ENCODE measurements around the gene SLC24A3.

The SLC24A3 gene

GRCh38 chr20:19739351-19739750, 526.9 kb downstream of the SLC24A3 start:
- WGBS, 2 donors (ENCODE audit: extremely low coverage in 2 of 2, insufficient read length in 2 of 2, insufficient replicate concordance in 1 of 2), result no CpG with 5 or more reads among the region's 10 CpGs
- no peak overlapping the region for H2BK12ac ChIP-seq (ENCODE audit: low read length)
- no peak overlapping the region for H3K9ac ChIP-seq (ENCODE audit: low read depth, low read length, poor library complexity)
- no peak overlapping the region for H2BK15ac ChIP-seq (ENCODE audit: low read length)
- no peak overlapping the region for H3K4me2 ChIP-seq (ENCODE audit: insufficient read depth, low read length, poor library complexity, severe bottlenecking)
- H3K36me3 ChIP-seq (replicated peaks in 1 of 2; ENCODE audit: control insufficient read depth in 2 of 2, insufficient read depth in 2 of 2, low read length in 2 of 2), result no peaks in the 10 kb centered on the region
- H2BK5ac ChIP-seq (ENCODE audit: low read length), result no peak overlapping the region
- no peaks in the 10 kb centered on the region for H3K27me3 ChIP-seq (ENCODE audit: control insufficient read depth in 3 of 3, insufficient read depth in 3 of 3, low read depth in 1 of 3, low read length in 3 of 3)
- H3K79me1 ChIP-seq (ENCODE audit: low read depth, low read length), result no peaks in the 10 kb centered on the region
- no peak overlapping the region for H4K91ac ChIP-seq (ENCODE audit: low read depth, low read length, poor library complexity)
- peaks cover 0 to 25% of the 10 kb centered on the region in 2 donors for H3K4me1 ChIP-seq (ENCODE audit: control insufficient read depth in 2 of 2, insufficient read depth in 1 of 2, low read depth in 1 of 2, low read length in 2 of 2)
- H3K27ac ChIP-seq (replicated peaks; ENCODE audit: low read length), result no peak overlapping the region
- no peaks in the 10 kb centered on the region for H3K9me3 ChIP-seq (replicated peaks in 1 of 2; ENCODE audit: control insufficient read depth in 2 of 2, insufficient read depth in 1 of 2, low read depth in 1 of 2, low read length in 2 of 2)
- no peak overlapping the region for H3K14ac ChIP-seq (ENCODE audit: low read length)
- no peak overlapping the region for H2BK120ac ChIP-seq (ENCODE audit: low read depth, low read length)
- no peak overlapping the region for H3K23ac ChIP-seq (ENCODE audit: low read depth, low read length, poor library complexity)
- H3K4ac ChIP-seq (ENCODE audit: low read length), result no peak overlapping the region
- H2AFZ ChIP-seq (ENCODE audit: low read length), result no peak overlapping the region
- no peak overlapping the region for H2AK5ac ChIP-seq (ENCODE audit: low read depth, low read length)
- no peak overlapping the region for H3K18ac ChIP-seq (ENCODE audit: low read length)
- DNase-seq (ENCODE audit: low spot score), result no peak
- H3K4me3 ChIP-seq (ENCODE audit: low read length in 2 of 2), result no peak overlapping the region
- no peak overlapping the region for H4K8ac ChIP-seq (ENCODE audit: low read depth, low read length)

GRCh38 chr20:19740512-19740911, 528.1 kb downstream of the SLC24A3 start:
- Histone ChIP-seq H2BK5ac (ENCODE audit: low read length) (no peak overlapping the region), H2BK15ac (ENCODE audit: low read length) (no peak overlapping the region), H3K4me3 (ENCODE audit: low read length in 2 of 2) (no peak overlapping the region), H3K14ac (ENCODE audit: low read length) (no peak overlapping the region), H3K23ac (ENCODE audit: low read depth, low read length, poor library complexity) (no peak overlapping the region), H4K91ac (ENCODE audit: low read depth, low read length, poor library complexity) (no peak overlapping the region), H2BK120ac (ENCODE audit: low read depth, low read length) (no peak overlapping the region), H3K9ac (ENCODE audit: low read depth, low read length, poor library complexity) (no peak overlapping the region), H3K4ac (ENCODE audit: low read length) (no peak overlapping the region), H2AFZ (ENCODE audit: low read length) (no peak overlapping the region), H2AK5ac (ENCODE audit: low read depth, low read length) (no peak overlapping the region), H3K18ac (ENCODE audit: low read length) (no peak overlapping the region), H3K4me1 (ENCODE audit: control insufficient read depth in 2 of 2, insufficient read depth in 1 of 2, low read depth in 1 of 2, low read length in 2 of 2) (peaks cover 0 to 19% of the 10 kb centered on the region in 2 donors), H3K36me3 (replicated peaks in 1 of 2; ENCODE audit: control insufficient read depth in 2 of 2, insufficient read depth in 2 of 2, low read length in 2 of 2) (no peaks in the 10 kb centered on the region), H3K4me2 (ENCODE audit: insufficient read depth, low read length, poor library complexity, severe bottlenecking) (no peak overlapping the region), H2BK12ac (ENCODE audit: low read length) (no peak overlapping the region), H3K27me3 (ENCODE audit: control insufficient read depth in 3 of 3, insufficient read depth in 3 of 3, low read depth in 1 of 3, low read length in 3 of 3) (no peaks in the 10 kb centered on the region), H3K27ac (replicated peaks; ENCODE audit: low read length) (no peak overlapping the region), H3K9me3 (replicated peaks in 1 of 2; ENCODE audit: control insufficient read depth in 2 of 2, insufficient read depth in 1 of 2, low read depth in 1 of 2, low read length in 2 of 2) (no peaks in the 10 kb centered on the region), H4K8ac (ENCODE audit: low read depth, low read length) (no peak overlapping the region), H3K79me1 (ENCODE audit: low read depth, low read length) (no peaks in the 10 kb centered on the region)
- no peak for DNase-seq (ENCODE audit: low spot score)
- no CpG with 5 or more reads among the region's 3 CpGs for WGBS, 2 donors (ENCODE audit: extremely low coverage in 2 of 2, insufficient read length in 2 of 2, insufficient replicate concordance in 1 of 2)

- peaks cover 0 to 13% of the 10 kb centered on the region in 2 donors for H3K4me1 ChIP-seq (ENCODE audit: control insufficient read depth in 2 of 2, insufficient read depth in 1 of 2, low read depth in 1 of 2, low read length in 2 of 2)
- no peak overlapping the region for H3K9ac ChIP-seq (ENCODE audit: low read depth, low read length, poor library complexity)
- WGBS, 2 donors (ENCODE audit: extremely low coverage in 2 of 2, insufficient read length in 2 of 2, insufficient replicate concordance in 1 of 2), result no CpG with 5 or more reads among the region's 2 CpGs
- no peak overlapping the region for H3K27ac ChIP-seq (replicated peaks; ENCODE audit: low read length)
- peaks cover 0 to 5% of the 10 kb centered on the region in 2 donors for H3K9me3 ChIP-seq (replicated peaks in 1 of 2; ENCODE audit: control insufficient read depth in 2 of 2, insufficient read depth in 1 of 2, low read depth in 1 of 2, low read length in 2 of 2)
- no peak for DNase-seq (ENCODE audit: low spot score)
- H2BK12ac ChIP-seq (ENCODE audit: low read length), result no peak overlapping the region
- no peak overlapping the region for H3K4me3 ChIP-seq (ENCODE audit: low read length in 2 of 2)
- no peak overlapping the region for H3K4ac ChIP-seq (ENCODE audit: low read length)
- no peak overlapping the region for H2AFZ ChIP-seq (ENCODE audit: low read length)
- no peaks in the 10 kb centered on the region for H3K27me3 ChIP-seq (ENCODE audit: control insufficient read depth in 3 of 3, insufficient read depth in 3 of 3, low read depth in 1 of 3, low read length in 3 of 3)
- no peaks in the 10 kb centered on the region for H3K79me1 ChIP-seq (ENCODE audit: low read depth, low read length)
- H4K8ac ChIP-seq (ENCODE audit: low read depth, low read length), result no peak overlapping the region
- no peak overlapping the region for H2BK120ac ChIP-seq (ENCODE audit: low read depth, low read length)
- no peak overlapping the region for H2AK5ac ChIP-seq (ENCODE audit: low read depth, low read length)
- H4K91ac ChIP-seq (ENCODE audit: low read depth, low read length, poor library complexity), result no peak overlapping the region
- H3K4me2 ChIP-seq (ENCODE audit: insufficient read depth, low read length, poor library complexity, severe bottlenecking), result no peak overlapping the region
- no peak overlapping the region for H2BK15ac ChIP-seq (ENCODE audit: low read length)
- H2BK5ac ChIP-seq (ENCODE audit: low read length), result no peak overlapping the region
- H3K36me3 ChIP-seq (replicated peaks in 1 of 2; ENCODE audit: control insufficient read depth in 2 of 2, insufficient read depth in 2 of 2, low read length in 2 of 2), result no peaks in the 10 kb centered on the region
- H3K18ac ChIP-seq (ENCODE audit: low read length), result no peak overlapping the region
- no peak overlapping the region for H3K14ac ChIP-seq (ENCODE audit: low read length)
- H3K23ac ChIP-seq (ENCODE audit: low read depth, low read length, poor library complexity), result no peak overlapping the region
Measured at GRCh38 chr20:19741924-19742323, 529.5 kb downstream of the SLC24A3 start.

- Histone ChIP-seq H3K4me2 (ENCODE audit: insufficient read depth, low read length, poor library complexity, severe bottlenecking) (no peak overlapping the region), H2BK120ac (ENCODE audit: low read depth, low read length) (no peak overlapping the region), H2AK5ac (ENCODE audit: low read depth, low read length) (no peak overlapping the region), H3K9me3 (replicated peaks in 1 of 2; ENCODE audit: control insufficient read depth in 2 of 2, insufficient read depth in 1 of 2, low read depth in 1 of 2, low read length in 2 of 2) (peaks cover 0 to 5% of the 10 kb centered on the region in 2 donors), H3K9ac (ENCODE audit: low read depth, low read length, poor library complexity) (no peak overlapping the region), H3K27ac (replicated peaks; ENCODE audit: low read length) (no peak overlapping the region), H3K79me1 (ENCODE audit: low read depth, low read length) (no peaks in the 10 kb centered on the region), H3K4me1 (ENCODE audit: control insufficient read depth in 2 of 2, insufficient read depth in 1 of 2, low read depth in 1 of 2, low read length in 2 of 2) (peaks cover 0 to 8% of the 10 kb centered on the region in 2 donors), H3K14ac (ENCODE audit: low read length) (no peak overlapping the region), H3K4ac (ENCODE audit: low read length) (no peak overlapping the region), H2BK5ac (ENCODE audit: low read length) (no peak overlapping the region), H2AFZ (ENCODE audit: low read length) (peak overlapping the region; percentile 1), H3K18ac (ENCODE audit: low read length) (no peak overlapping the region), H3K27me3 (ENCODE audit: control insufficient read depth in 3 of 3, insufficient read depth in 3 of 3, low read depth in 1 of 3, low read length in 3 of 3) (no peaks in the 10 kb centered on the region), H3K23ac (ENCODE audit: low read depth, low read length, poor library complexity) (no peak overlapping the region), H4K8ac (ENCODE audit: low read depth, low read length) (no peak overlapping the region), H2BK12ac (ENCODE audit: low read length) (no peak overlapping the region), H3K36me3 (replicated peaks in 1 of 2; ENCODE audit: control insufficient read depth in 2 of 2, insufficient read depth in 2 of 2, low read length in 2 of 2) (no peaks in the 10 kb centered on the region), H3K4me3 (ENCODE audit: low read length in 2 of 2) (no peak overlapping the region), H4K91ac (ENCODE audit: low read depth, low read length, poor library complexity) (no peak overlapping the region), H2BK15ac (ENCODE audit: low read length) (no peak overlapping the region)
- DNase-seq (ENCODE audit: low spot score), result no peak
- WGBS, 2 donors (ENCODE audit: extremely low coverage in 2 of 2, insufficient read length in 2 of 2, insufficient replicate concordance in 1 of 2), result no CpG with 5 or more reads among the region's 9 CpGs
Measured at GRCh38 chr20:19742974-19743639, 530.7 kb downstream of the SLC24A3 start.
